ENCODE data around the gene SMTNL2. TPM values are rescaled to one million over a fixed set of nuclear protein-coding genes. Genes with fewer than 3 reads are reported as not detected.

Gene SMTNL2
- total RNA-seq, 1 donor, result not detected

GRCh38 chr17:4536259-4536741 lies 48.0 kb upstream of the SMTNL2 start:
- H3K27ac ChIP-seq (ENCODE audit: low read depth, low read length), result no peak overlapping the region
- H3K4me2 ChIP-seq (ENCODE audit: insufficient read depth, low read length), result no peak overlapping the region
- no peak for DNase-seq (ENCODE audit: insufficient read length, low spot score, missing footprints)
- no peak overlapping the region for H3K4me3 ChIP-seq (ENCODE audit: insufficient read depth, low read length)
- H3K36me3 ChIP-seq (ENCODE audit: insufficient read depth, low read length), result peaks cover 17% of the 10 kb centered on the region
- H4K20me1 ChIP-seq (ENCODE audit: insufficient read depth, low read length), result peaks cover 4% of the 10 kb centered on the region
- H2AFZ ChIP-seq (ENCODE audit: low read length), result no peak overlapping the region
- no peaks in the 10 kb centered on the region for H3K79me2 ChIP-seq (ENCODE audit: insufficient read depth, low read length)
- TF ChIP-seq CTCF (IDR thresholded peaks at IDR 0.05; ENCODE audit: extremely low read depth, low read depth, low read length), result no peak
- H3K9me3 ChIP-seq (ENCODE audit: low read depth, low read length), result no peaks in the 10 kb centered on the region
- H3K4me1 ChIP-seq (ENCODE audit: insufficient read depth, low read length), result no peaks in the 10 kb centered on the region
- H3K27me3 ChIP-seq (ENCODE audit: insufficient read depth, low read length), result no peaks in the 10 kb centered on the region

- Histone ChIP-seq H3K27ac (ENCODE audit: low read depth, low read length) (no peak overlapping the region), H3K4me2 (ENCODE audit: insufficient read depth, low read length) (no peak overlapping the region)
- no peak for TF ChIP-seq CTCF (IDR thresholded peaks at IDR 0.05; ENCODE audit: extremely low read depth, low read depth, low read length)
These were observed 47.5 kb upstream of the SMTNL2 start for GRCh38 chr17:4536742-4537411.

GRCh38 chr17:4537451-4538235 lies 46.7 kb upstream of the SMTNL2 start:
- Histone ChIP-seq H4K20me1 (ENCODE audit: insufficient read depth, low read length) (peaks cover 6% of the 10 kb centered on the region), H3K27ac (ENCODE audit: low read depth, low read length) (no peak overlapping the region), H3K27me3 (ENCODE audit: insufficient read depth, low read length) (no peaks in the 10 kb centered on the region), H3K9me3 (ENCODE audit: low read depth, low read length) (no peaks in the 10 kb centered on the region), H3K4me2 (ENCODE audit: insufficient read depth, low read length) (no peak overlapping the region), H3K36me3 (ENCODE audit: insufficient read depth, low read length) (peaks cover 30% of the 10 kb centered on the region), H2AFZ (ENCODE audit: low read length) (no peak overlapping the region), H3K4me3 (ENCODE audit: insufficient read depth, low read length) (no peak overlapping the region), H3K4me1 (ENCODE audit: insufficient read depth, low read length) (no peaks in the 10 kb centered on the region), H3K79me2 (ENCODE audit: insufficient read depth, low read length) (no peaks in the 10 kb centered on the region)
- peak; percentile 94 for DNase-seq (ENCODE audit: insufficient read length, low spot score, missing footprints)
- no peak for TF ChIP-seq CTCF (IDR thresholded peaks at IDR 0.05; ENCODE audit: extremely low read depth, low read depth, low read length)

More at GRCh38 chr17:4536742-4537411, 47.5 kb upstream of the SMTNL2 start:
- Histone ChIP-seq H3K9me3 (ENCODE audit: low read depth, low read length) (no peaks in the 10 kb centered on the region), H3K4me1 (ENCODE audit: insufficient read depth, low read length) (no peaks in the 10 kb centered on the region), H3K79me2 (ENCODE audit: insufficient read depth, low read length) (no peaks in the 10 kb centered on the region), H2AFZ (ENCODE audit: low read length) (no peak overlapping the region), H4K20me1 (ENCODE audit: insufficient read depth, low read length) (peaks cover 4% of the 10 kb centered on the region), H3K4me3 (ENCODE audit: insufficient read depth, low read length) (no peak overlapping the region), H3K27me3 (ENCODE audit: insufficient read depth, low read length) (no peaks in the 10 kb centered on the region), H3K36me3 (ENCODE audit: insufficient read depth, low read length) (peaks cover 23% of the 10 kb centered on the region)
- peak; percentile 93 for DNase-seq (ENCODE audit: insufficient read length, low spot score, missing footprints)

Measured in osteoblast (primary cell).